ENCODE data around the gene FGF2. TPM values are rescaled to one million over a fixed set of nuclear protein-coding genes. Genes with fewer than 3 reads are reported as not detected.
A peak's percentile ranks its signal among the peaks of the same experiment; 100 is the strongest.
"Not testable (repeated sequence)": the region's sequence is repeated elsewhere in the genome, so short reads cannot be mapped to it uniquely, and the experiment has no call there.

FGF2 gene
- total RNA-seq, 1 experiment from 2014 or later: 134 TPM

GRCh38 chr4:122786920-122787319 lies 39.7 kb upstream of the FGF2 start:
- ChIA-PET POLR2A (interaction anchor here (0.7 to 4.4 kb wide), 4 partner anchors 9 to 44 kb away, joined by 4 to 23 read pairs (median 4); no protein-coding TSS in a partner anchor), CTCF (interaction anchor here (0.5 to 3.1 kb wide), 4 partner anchors 10 to 128 kb away, joined by 3 to 16 read pairs (median 5); partner anchors contain the start of gene BBS12)
- intact Hi-C loops (cut with micrococcal nuclease); H3K4me3 Mint-ChIP-seq (ENCODE audit: unreplicated experiment); H3K27me3 Mint-ChIP-seq (ENCODE audit: insufficient read depth, unreplicated experiment); H3K9me3 Mint-ChIP-seq (ENCODE audit: unreplicated experiment); DNase-seq (ENCODE audit: unreplicated experiment); H3K27ac Mint-ChIP-seq (ENCODE audit: low read depth, unreplicated experiment); H3K36me3 Mint-ChIP-seq (ENCODE audit: insufficient read depth, unreplicated experiment): not testable (repeated sequence)
- TSS peak; percentile 55 for BruUV-seq (replicated peaks)
- peaks cover 27% of the 10 kb centered on the region for H3K4me1 Mint-ChIP-seq (ENCODE audit: insufficient read depth, unreplicated experiment)

GRCh38 chr4:122787940-122788339 lies 38.7 kb upstream of the FGF2 start:
- DNase-seq (ENCODE audit: unreplicated experiment): no peak
- no TSS peak for BruUV-seq (replicated peaks)
- no peak for TF ChIP-seq CTCF (IDR thresholded peaks at IDR 0.05; ENCODE audit: unreplicated experiment)
- ChIA-PET POLR2A (interaction anchor here (0.7 to 4.4 kb wide), 4 partner anchors 9 to 43 kb away, joined by 3 to 23 read pairs (median 4); no protein-coding TSS in a partner anchor), CTCF (interaction anchor here (0.5 to 3.1 kb wide), 5 partner anchors 9 to 127 kb away, joined by 3 to 16 read pairs (median 4); partner anchors contain the start of gene BBS12)
- intact Hi-C loops (cut with micrococcal nuclease): no loop called here
- Mint-ChIP-seq H3K36me3 (ENCODE audit: insufficient read depth, unreplicated experiment) (no peaks in the 10 kb centered on the region), H3K27me3 (ENCODE audit: insufficient read depth, unreplicated experiment) (no peaks in the 10 kb centered on the region), H3K4me3 (ENCODE audit: unreplicated experiment) (no peak overlapping the region), H3K9me3 (ENCODE audit: unreplicated experiment) (no peaks in the 10 kb centered on the region), H3K4me1 (ENCODE audit: insufficient read depth, unreplicated experiment) (peaks cover 25% of the 10 kb centered on the region), H3K27ac (ENCODE audit: low read depth, unreplicated experiment) (no peak overlapping the region)

- H3K27me3 Mint-ChIP-seq (ENCODE audit: insufficient read depth, unreplicated experiment): no peaks in the 10 kb centered on the region
- ChIA-PET POLR2A (interaction anchor here (0.6 to 4.4 kb wide), 6 partner anchors 8 to 66 kb away, joined by 3 to 23 read pairs (median 3); no protein-coding TSS in a partner anchor), CTCF (interaction anchor here (0.6 to 3.1 kb wide), 11 partner anchors 8 to 211 kb away, joined by 3 to 16 read pairs (median 3); no protein-coding TSS in a partner anchor)
- intact Hi-C loops (cut with micrococcal nuclease): no loop called here
- H3K4me1 Mint-ChIP-seq (ENCODE audit: insufficient read depth, unreplicated experiment): peaks cover 15% of the 10 kb centered on the region
- no peaks in the 10 kb centered on the region for H3K9me3 Mint-ChIP-seq (ENCODE audit: unreplicated experiment)
- DNase-seq (ENCODE audit: unreplicated experiment): no peak
- no peak overlapping the region for H3K4me3 Mint-ChIP-seq (ENCODE audit: unreplicated experiment)
- no peaks in the 10 kb centered on the region for H3K36me3 Mint-ChIP-seq (ENCODE audit: insufficient read depth, unreplicated experiment)
- no peak overlapping the region for H3K27ac Mint-ChIP-seq (ENCODE audit: low read depth, unreplicated experiment)
- BruUV-seq (replicated peaks): no TSS peak
- no peak for TF ChIP-seq CTCF (IDR thresholded peaks at IDR 0.05; ENCODE audit: unreplicated experiment)
Observed at GRCh38 chr4:122788935-122789334, 37.7 kb upstream of the FGF2 start.

- no peaks in the 10 kb centered on the region for H3K36me3 Mint-ChIP-seq (ENCODE audit: insufficient read depth, unreplicated experiment)
- BruUV-seq (replicated peaks): no TSS peak
- H3K9me3 Mint-ChIP-seq (ENCODE audit: unreplicated experiment): no peaks in the 10 kb centered on the region
- DNase-seq (ENCODE audit: unreplicated experiment): no peak
- H3K4me3 Mint-ChIP-seq (ENCODE audit: unreplicated experiment): no peak overlapping the region
- H3K4me1 Mint-ChIP-seq (ENCODE audit: insufficient read depth, unreplicated experiment): peaks cover 20% of the 10 kb centered on the region
- ChIA-PET POLR2A (interaction anchor here (0.7 to 1.2 kb wide), 2 partner anchors 10 to 925 kb away, joined by 3 to 4 read pairs; no protein-coding TSS in a partner anchor), CTCF (interaction anchor here (0.8 kb wide), 1 partner anchor 61 kb away, joined by 4 read pairs; the partner anchor contains the start of gene BBS12)
- H3K27me3 Mint-ChIP-seq (ENCODE audit: insufficient read depth, unreplicated experiment): no peaks in the 10 kb centered on the region
- no peak overlapping the region for H3K27ac Mint-ChIP-seq (ENCODE audit: low read depth, unreplicated experiment)
- intact Hi-C loops (cut with micrococcal nuclease): no loop called here
- no peak for TF ChIP-seq CTCF (IDR thresholded peaks at IDR 0.05; ENCODE audit: unreplicated experiment)
Observed at GRCh38 chr4:122793811-122794210, 32.8 kb upstream of the FGF2 start.

All from MCF 10A (cell line).